HUDEP-2 (cell line): ENCODE data around the gene CLDN4.
"Not testable (repeated sequence)": the region's sequence is repeated elsewhere in the genome, so short reads cannot be mapped to it uniquely, and the experiment has no call there.

ENCODE experiments used
- DNase-seq, 76 experiments: peaks; one replicate each; lab custom pipeline; 2025; ENCODE audit not compliant: unreplicated experiment in 76 of 76; lab: John Stamatoyannopoulos, UW

Gene CLDN4

DNA sequence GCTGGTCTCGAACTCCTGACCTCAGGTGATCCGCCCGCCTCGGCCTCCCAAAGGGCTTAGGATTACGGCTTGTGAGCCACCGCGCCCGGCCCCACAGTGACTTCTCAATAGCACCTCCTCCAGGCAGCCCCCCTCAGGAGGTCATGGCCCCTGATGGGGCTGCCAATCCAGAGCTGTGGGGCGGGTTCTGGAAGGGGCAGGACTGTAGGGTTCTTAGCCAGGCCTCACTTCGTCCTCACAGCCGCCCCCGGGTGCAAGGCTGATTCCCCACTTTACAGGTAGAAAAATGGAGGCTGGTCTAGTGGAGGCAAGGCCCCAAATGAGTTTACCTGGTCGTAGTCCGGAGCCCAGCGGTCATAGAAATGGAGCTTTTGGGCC lies 10.9 kb downstream of the CLDN4 start:
- DNase-seq, result peak in 1 of 76 experiments; percentile 14

DNA sequence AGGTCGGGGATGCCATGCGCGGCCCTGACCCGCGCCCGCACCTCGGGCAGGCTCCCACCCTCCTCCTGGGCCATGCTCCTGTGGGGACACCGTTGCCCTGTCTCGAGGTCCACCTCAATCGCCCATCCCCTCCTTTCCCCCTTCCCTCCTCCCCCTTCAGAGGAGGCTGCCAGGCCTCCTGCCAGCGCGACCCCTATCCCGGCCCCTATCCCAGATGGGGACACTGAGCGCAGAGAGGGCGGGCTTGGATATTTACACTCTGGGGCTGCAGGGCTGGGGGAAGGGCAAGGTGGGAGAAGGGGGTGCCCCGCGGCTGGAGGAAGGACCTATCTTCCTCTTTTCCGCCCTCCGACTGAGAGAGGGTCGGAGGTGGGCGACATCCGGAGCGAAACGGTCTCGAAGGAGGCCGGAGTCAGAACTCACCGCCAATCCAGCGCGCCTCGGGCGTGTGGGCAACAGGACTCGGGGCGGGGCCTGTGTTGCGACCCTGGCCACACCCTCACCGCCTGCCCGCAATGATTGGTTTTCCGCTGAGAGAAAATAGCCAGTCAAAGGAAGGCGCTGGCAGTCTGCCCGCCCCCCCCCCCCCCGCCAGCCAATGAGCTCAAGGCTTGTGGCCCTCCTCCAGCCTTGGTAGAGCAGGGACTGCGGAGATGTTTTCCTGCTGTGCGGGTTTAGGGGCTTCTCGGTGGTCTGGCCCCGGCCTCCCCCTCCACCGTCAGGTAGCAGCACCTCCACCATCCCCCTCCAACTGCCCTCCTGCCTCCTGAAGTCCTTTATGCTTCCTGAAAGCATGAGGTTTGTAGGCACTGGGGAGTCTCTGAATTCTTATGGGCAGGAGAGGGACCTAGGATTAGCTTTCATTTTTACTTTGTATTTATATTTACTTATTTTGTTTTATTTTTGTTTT lies 11.5 kb downstream of the CLDN4 start, which contains the start of gene METTL27:
TSS of gene METTL27 (minus strand) at position 450 of the 910 bp plus-strand sequence. CDS start at position 74, 376 bp downstream.
- DNase-seq, result peak in 75 of 76 experiments; percentile 10 to 95 (median 88)

DNA sequence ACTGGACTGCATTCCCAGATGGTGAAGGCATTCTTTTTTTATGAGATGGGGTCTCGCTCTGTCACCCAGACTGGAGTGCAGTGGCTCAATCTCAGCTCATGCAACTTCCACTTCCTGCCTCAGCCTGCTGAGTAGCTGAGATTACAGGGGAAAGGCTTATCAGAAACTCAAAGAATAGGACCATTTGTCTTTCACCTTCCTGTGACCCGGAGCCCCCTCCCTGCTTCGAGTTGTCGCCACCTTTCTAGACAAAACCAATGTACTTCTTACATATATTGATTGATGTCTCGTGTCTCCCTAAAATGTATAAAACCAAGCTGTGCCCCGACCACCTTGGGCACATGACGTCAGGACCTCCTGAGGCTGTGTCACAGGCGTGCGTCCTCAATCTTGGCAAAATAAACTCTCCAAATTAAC lies 13.3 kb downstream of the CLDN4 start:
- no peak for DNase-seq

DNA sequence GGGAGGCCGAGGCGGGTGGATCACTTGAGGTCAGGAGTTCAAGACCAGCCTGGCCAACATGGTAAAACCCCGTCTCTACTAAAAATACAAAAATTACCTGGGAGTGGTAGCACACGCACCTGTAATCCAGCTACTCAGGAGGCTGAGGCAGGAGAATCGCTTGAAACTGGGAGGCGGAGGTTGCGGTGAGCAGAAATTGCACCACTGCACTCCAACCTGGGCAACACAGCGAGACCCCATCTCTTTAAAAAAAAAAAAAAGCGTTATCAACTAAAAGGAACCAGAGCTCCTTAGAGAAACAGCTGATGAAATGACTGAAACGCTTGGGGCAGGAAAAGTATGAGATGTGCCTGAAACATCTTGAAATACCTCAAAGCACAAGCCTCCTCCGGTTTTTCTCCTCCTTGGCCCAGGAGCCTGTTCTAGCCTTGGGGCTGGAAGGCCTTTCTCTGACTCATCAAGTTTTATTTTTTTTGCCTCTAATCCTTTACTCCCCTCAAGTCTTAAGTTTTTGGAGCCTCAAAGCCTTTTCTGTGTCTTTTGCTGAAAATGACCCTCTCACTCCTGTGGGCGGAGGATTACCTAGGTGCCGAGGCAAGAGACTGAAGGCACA lies 14.2 kb downstream of the CLDN4 start:
- no peak for DNase-seq

DNA sequence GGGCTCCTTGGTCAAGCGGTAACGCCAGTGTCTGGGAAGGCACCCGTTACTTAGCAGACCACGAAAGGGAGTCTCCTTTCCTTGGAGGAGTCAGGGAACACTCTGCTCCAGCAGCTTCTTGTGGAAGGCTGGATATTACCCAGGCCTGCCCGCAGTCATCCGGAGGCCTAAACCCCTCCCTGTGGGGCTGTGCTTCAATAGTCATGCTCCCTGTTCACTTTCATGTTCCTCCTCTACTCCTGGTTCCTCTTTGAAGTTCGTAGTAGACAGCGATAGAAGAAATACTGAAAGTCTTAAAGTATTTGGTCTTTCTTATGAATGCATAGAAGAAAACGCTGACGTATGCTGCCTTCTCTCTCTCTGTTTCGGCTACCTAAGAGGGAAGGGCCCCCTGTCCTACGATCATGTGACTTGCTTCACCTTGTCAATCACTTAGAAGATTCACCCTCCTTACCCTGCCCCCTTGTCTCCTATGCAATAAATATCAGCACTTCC lies 15.0 kb downstream of the CLDN4 start:
- not testable (repeated sequence) for DNase-seq

DNA sequence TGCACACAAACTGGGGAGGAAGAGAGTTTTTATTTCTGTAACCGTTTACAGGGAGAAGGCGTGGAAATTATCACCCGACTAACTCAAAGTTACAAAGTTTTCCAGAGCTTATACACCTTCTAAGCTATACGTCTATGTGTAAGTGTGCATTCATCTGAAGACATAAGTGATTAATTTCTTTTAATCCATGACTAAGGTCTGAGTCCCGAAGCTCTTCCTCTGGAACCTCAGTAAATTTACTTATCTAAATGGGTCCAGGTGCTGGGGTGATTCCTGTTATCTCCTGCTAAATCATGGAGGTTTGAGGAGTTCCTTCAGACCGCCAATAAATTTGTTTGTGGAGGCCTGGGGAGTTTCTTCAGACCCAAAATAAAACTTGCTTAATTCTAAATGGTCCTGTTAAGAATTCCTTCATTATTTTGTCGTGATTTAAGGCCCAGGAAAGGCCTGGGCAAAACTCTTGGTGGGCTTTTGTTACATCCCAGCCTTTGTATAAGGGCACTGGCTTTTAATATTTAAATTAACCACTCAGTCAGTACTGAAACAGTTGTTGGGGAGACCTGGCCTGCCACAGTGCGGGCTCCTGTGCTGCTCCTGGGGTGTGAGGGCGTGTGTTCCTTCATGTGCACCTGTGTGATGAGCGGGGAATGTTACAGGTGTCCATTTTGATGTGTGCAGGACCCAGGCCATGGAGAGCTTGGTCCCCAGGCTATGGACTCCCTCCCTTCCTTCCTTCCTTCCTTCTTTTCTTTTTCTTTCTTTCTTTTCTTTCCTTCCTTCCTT lies 17.3 kb downstream of the CLDN4 start:
- no peak for DNase-seq

DNA sequence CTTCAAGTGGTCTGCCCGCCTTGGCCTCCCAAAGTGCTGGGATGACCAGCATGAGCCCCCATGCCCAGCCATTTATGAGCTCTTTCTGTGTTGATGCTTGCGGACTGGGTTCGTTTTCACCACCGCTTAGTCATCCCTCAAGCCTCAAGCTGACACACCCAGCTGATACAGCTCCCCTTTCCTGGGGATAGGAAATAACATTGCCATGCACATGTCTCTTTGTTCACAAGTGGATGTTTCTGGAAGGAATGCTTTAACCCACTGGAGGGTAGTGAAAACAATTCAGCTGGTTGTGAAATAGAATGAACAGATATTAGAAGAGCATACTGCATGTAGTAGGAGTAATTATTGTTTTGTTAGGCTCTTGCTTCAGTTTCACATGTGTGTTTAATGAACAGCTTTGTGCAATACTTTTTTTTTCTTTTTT lies 20.0 kb downstream of the CLDN4 start:
- peak in 47 of 76 experiments; percentile 5 to 62 (median 31) for DNase-seq

DNA sequence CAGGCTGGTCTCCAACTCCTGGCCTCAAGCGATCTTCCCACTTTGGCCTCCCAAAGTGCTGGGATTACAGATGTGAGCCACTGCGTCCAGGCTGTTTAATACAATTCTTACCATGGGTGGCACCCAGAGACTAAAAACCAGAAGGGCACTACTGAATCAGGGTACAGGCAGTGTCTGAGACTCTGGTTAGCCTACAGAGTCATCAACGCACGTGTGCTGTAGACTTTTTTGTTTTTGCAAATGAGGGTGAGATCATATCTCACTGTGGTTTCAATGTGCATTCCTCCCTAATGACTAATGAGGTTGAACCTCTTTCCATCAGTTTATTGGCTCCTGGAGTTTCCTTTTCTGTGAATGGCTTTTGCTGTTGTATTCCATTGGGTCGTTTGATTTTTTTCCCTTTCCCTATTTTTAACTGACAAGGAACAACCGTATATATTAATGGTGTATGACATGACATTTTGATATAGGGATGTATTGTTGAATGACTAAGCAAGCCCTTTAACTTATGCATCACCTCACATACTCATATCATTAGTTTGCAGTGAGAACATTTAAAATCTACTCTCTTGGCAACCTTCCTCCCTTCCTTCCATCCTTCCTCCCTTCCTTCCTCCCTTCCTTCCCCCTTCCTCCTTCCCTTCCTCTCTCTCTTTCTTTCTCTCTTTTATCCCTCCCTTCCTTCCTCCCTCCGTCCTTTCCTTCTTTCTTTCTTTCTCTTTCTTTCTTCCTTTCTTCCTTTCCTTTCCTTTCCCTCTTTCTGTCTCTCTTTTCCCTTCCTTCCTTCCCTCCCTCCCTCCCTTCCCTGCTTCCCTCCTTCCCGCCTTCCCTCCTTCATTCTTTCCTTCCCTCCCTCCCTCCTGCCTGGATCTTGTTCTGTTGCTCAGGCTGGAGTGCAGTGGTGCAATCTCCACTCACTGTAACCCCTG lies 20.9 kb downstream of the CLDN4 start:
- peak in 44 of 76 experiments; percentile 8 to 84 (median 63) for DNase-seq

DNA sequence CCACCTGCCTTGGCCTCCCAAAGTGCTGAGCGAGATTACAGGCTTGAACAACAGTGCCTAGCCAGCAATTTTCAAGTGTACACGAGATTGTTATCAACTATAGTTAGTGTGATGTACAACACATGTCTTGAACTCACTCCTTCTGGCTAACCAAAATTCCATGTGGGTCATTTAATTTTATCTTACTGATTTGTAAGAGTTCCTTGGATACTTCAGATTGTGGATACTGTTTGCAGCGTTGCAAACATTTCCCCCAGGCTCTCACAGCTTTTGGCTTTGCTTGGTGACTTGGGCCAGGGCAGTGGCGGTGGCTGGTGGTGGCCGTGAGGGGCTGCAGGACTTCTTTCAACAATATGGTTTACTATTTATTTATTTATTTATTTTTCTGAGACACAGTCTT lies 21.7 kb downstream of the CLDN4 start:
- DNase-seq, result no peak

DNA sequence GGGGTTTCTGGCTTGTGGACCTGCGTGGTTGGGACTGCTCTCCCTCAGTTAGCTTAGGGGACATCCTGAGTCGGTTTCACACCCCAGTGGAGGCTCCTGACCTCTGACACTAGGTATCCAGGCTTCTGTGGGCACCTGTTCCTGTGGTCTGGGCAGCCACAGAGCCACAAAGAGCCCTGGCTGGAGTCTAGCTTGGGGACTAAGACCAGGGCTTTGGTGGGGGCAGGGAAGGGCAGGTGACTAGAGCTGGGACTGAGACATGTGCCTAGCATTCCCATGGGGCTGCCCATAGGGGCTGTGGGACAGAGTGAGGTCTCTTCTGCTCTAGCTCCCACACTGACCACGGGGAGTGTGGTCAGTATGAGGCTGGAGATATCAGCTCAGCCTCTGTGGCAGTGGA lies 26.1 kb downstream of the CLDN4 start:
- no peak for DNase-seq

DNA sequence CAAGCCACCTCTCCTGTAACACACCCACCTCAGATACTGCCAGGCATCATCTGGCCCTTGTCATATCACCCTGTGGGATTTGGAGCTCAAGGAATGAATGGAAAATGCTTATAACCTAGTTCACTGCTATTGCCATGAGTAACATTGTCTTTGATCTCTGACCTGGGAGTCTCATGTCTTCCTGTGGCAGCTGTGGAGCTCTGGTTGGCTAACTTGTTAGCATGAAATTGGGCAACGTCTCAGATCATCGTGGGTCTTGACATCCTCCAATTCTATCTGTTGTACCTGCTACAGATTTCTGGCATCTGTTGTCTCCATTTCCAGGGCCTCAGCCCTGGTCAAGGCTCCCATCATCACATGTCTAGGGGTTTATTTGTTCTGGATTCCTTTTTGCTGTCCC lies 28.0 kb downstream of the CLDN4 start:
- no peak for DNase-seq

DNA sequence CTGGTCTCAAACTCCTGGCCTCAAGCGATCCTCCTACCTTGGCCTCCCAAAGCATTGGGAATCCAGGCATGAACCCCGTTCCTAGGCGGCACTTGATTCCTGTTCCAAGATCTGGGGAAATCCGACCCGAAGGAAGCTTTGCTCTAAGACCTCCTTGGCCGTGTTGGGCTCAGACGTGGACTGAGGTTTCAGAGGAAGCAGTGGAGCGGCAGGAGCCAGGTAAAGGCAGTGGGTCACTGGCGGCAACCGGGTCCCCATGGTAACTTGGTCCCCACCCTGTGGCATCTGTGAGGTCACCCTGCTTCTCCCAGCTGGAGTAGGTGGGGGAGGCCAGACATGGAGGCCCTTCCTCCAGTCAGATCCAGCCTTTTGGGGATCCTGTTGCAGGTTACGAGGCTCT lies 30.1 kb downstream of the CLDN4 start, which contains the start of gene TMEM270:
TSS of gene TMEM270 (plus strand) at position 301 of the 400 bp plus-strand sequence. CDS start at position 337, 36 bp downstream.
- DNase-seq, result no peak

DNA sequence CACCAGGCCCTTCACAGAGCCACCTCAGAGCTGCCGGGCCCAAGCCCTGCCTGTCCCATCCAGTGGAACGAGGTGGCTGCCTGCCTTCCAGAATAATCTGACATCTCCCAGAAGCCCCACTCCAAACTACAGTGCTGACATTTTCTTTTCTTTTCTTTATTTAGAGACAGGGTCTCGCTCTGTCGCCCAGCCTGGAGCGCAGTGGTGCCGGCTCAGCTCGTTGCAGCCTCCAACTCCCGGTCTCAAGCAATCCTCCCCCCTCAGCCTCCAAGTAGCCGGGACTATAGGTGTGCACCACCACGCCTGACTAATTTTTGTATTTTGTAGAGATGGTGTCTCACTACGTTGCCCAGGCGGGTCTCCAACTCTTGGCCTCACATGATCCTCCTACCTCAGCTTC lies 30.5 kb downstream of the CLDN4 start:
- no peak for DNase-seq

DNA sequence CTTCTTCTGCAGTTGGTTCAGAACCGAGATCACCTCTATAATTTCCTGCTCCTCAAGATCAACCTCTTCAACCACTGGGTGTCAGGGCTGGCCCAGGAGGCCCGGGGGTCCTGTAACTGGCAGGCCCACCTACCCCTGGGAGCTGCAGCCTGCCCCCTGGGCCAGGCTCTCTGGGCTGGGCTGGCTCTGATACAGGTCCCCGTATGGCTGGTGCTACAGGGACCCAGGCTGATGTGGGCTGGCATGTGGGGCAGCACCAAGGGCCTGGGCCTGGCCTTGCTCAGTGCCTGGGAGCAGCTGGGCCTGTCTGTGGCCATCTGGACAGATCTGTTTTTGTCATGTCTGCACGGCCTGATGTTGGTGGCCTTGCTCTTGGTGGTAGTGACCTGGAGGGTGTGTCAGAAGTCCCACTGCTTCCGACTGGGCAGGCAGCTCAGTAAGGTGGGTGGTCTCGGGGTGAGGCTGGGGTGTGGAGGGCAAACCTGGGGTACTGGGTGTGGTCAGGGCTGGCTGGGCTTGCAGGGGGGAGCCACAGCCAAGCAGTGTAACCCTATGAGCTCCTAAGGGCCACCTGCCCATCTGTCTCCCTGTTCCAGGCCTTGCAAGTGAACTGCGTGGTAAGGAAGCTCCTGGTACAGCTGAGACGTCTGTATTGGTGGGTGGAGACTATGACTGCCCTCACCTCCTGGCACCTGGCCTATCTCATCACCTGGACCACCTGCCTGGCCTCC lies 34.4 kb downstream of the CLDN4 start:
- no peak for DNase-seq

DNA sequence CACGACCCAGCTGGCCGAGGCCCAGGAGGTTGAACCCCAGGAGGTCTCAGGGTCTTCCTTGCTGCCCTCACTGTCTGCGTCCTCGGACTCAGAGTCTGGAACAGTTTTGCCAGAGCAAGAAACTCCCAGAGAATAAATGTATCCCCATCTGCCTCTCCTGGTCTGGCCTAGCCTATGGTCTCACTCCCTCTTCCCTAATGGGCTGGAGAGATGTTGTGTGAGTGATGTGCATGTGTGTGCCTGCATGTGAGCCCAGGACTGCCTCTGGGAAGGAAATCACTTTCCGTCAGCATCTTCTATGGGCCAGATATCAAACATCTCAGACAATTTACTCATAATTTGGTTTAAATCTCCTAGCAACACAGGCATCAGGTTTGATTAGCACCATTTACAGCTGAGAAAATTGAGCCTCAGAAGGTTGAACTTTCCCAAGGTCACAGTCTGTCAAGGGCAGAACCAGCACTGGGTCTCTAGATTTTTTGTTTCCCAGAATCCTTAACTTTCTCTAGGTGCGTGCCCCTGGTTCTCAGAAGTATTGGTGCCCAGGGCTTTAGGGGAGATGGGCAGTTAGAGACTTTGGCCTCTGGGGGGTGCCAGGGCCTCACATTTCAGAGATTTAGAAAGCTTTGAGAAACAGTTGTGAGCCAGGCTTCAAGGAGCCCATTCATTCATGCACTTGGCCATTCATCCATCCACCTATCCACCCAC lies 35.1 kb downstream of the CLDN4 start:
- peak in 45 of 76 experiments; percentile 3 to 57 (median 30) for DNase-seq

DNA sequence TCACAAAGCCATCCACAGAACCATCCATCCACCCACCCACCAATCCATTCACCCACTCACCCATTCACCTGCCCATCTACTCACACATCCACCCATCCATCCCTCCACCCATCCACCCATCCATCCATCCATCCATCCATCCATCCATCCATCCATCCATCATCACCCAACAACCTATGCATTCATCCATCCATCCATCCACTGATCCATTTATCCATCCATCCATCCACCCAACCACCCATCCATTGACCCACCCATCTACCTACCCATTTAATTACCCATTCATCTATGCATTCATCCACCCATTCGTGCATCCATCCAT lies 35.6 kb downstream of the CLDN4 start:
- no peak for DNase-seq

DNA sequence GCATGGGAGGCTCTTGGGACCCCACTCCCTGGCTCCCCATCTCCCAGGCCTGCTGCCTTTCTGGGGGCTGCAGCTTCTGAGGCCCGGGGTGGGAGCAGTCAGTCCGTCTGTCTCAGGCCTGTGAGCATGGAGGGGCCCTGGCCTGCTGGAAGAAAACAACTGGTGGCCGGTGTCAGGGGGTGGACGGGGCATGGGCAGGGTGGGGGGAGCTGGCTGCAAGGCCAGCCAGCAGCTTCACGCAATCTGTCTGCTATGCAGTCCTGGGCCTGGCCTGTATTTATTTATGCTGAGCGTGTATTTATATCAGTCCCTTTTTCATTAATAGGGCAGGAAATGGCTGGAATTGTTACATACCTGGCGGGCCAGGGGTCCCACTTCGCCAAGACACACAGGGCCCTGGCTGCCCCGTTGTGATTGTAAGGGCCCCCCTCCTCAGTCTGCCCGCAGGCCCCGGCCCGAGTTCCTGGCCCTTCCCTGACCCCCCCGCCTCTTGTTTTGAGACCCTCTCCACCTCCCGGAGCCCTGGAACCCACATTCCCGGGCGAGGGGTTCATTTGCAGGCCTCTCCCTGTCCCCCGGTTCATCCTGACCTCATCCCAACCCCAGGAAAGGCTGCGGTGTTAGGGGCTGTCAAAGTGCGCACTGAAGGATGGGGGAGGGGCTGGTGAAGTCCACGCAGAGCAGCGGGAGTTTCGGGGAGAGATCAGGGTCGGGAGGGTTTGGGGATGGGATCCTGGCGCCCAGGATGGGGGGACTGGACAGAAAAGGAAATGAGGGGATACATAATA lies 38.4 kb downstream of the CLDN4 start:
- no peak for DNase-seq

DNA sequence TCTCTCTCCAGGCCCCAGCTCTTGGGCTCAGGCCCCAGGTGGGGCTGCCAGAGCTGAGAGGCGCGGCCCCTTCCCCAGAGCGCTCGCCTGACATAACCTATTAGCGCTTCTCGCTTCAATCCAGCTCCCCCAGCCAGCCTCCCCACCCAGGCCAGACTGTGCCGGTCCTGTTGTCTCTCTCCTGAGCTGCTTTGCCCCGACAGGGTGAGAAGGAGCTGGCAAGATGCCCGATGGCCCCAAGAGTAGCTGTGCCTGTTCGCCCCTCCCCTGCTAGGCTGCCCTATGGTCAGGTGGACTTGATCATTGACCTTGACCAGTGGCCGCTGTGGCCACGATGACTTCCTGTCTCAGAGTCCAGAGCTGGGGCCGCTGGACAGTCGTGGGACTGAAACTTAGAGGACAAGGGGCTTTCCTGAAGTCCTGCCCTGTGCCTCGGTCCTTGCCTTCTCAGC lies 39.3 kb downstream of the CLDN4 start:
- DNase-seq, result no peak
